HG03097 (cell line): Measurements from ENCODE around the gene TACC3.

ENCODE experiments used
- ATAC-seq: cut with Tn5 transposase; IDR thresholded peaks from one replicate; pipeline ENCODE4 v1.9.1; 2021; ENCODE audit not compliant: unreplicated experiment, low FRiP score

TACC3 gene

DNA sequence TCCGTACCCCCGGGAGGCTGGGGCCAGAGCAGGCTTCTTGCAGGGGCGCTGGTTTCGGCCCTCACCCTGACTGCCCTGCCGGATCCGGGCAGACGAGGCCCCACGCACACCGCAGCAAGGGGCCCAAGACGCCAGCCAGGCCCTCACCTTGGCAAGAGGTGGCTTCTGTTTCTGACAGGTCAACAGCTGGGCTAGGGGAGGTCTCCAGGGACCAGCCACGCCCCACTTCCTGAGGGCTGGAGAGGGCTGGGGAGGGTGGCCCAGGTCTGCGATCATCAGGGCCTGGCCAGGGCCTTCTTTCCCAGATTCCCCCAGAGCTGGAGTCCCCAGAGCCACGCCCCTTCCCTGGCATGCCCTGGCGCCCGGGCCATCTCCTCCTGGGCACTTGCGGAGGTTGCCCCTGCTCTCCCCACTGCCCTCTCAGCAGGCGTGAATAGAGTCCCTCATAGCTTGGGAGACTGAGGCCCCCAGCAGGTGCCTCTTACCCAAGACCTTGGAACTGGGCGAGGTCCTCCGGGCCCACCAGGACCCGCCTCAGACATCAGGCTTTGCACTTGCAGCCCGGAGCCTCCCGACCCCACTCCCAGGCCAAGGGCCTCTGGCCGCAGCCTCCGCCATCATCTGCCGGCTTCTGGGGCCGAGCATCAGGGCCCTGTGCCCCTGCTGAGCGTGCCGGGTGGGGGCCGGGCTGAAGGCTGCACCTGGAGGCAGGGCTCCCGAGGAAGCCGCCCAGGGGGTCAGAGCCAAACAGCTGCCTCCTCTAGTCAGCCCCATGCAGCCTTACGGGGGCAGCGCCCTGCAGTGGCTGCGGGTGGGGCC, 65.4 kb downstream of the TACC3 start:
- ATAC-seq: no peak

- no peak for ATAC-seq
Measured at GRCh38 chr4:1787411-1788077, 66.2 kb downstream of the TACC3 start.

- no peak for ATAC-seq
Measured at GRCh38 chr4:1788254-1788973, 67.1 kb downstream of the TACC3 start.

GRCh38 chr4:1789552-1789951, 68.2 kb downstream of the TACC3 start:
- ATAC-seq: no peak

DNA sequence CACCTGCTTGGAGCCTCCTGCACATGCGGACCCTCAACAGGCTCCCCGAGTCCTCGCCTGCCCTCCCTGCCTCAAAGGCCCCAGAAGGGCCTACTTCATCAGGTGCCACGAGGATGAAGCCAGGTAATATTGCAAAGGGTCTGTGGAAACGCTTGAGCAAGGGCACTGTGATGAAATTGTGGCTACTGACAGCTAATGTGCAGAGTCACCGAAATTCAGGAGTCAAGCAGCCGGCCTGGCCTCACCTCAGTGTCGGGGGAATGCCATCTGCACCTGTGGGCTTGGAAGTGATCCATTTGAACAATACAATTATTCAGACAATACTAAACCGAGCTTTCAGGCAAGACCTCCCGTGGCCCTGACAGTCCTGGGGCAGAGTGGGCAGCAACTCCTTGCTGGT, 68.7 kb downstream of the TACC3 start:
- no peak for ATAC-seq

- ATAC-seq: no peak
Measured at GRCh38 chr4:1792158-1792831, 71.0 kb downstream of the TACC3 start.

DNA sequence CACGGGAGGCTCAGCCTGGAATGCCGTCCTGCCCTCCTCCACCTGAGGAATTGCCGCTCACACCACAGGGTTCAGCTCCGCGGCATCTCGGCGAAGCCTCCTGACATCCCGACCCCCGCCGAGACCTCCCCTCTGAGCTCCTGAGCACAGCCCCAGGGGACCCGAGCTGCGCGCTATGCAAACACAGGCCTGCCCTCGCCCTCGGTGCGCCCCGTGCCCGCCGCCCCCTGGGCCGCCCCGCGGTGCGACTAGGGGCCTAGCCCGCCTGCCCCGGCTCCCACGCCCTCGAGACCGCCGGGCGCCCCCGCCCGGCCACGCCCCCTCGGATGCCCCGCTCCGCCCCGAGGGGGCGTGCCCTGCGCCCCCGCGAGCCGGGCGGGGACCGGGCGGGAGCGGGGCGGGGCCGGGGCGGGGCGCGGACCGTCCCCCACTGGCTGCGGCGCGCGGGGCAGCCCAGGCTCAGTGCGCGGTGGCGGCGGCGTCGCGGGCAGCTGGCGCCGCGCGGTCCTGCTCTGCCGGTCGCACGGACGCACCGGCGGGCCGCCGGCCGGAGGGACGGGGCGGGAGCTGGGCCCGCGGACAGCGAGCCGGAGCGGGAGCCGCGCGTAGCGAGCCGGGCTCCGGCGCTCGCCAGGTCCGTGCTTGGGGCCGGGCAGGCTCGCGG, 71.6 kb downstream of the TACC3 start, which contains the start of gene FGFR3:
Gene FGFR3, plus strand, starts transcription at position 462 of the 664 bp plus-strand sequence. CDS start 642 bp downstream, outside the sequence.
- no peak for ATAC-seq

- no peak for ATAC-seq
Measured at GRCh38 chr4:1793496-1793840, 72.1 kb downstream of the TACC3 start.

DNA sequence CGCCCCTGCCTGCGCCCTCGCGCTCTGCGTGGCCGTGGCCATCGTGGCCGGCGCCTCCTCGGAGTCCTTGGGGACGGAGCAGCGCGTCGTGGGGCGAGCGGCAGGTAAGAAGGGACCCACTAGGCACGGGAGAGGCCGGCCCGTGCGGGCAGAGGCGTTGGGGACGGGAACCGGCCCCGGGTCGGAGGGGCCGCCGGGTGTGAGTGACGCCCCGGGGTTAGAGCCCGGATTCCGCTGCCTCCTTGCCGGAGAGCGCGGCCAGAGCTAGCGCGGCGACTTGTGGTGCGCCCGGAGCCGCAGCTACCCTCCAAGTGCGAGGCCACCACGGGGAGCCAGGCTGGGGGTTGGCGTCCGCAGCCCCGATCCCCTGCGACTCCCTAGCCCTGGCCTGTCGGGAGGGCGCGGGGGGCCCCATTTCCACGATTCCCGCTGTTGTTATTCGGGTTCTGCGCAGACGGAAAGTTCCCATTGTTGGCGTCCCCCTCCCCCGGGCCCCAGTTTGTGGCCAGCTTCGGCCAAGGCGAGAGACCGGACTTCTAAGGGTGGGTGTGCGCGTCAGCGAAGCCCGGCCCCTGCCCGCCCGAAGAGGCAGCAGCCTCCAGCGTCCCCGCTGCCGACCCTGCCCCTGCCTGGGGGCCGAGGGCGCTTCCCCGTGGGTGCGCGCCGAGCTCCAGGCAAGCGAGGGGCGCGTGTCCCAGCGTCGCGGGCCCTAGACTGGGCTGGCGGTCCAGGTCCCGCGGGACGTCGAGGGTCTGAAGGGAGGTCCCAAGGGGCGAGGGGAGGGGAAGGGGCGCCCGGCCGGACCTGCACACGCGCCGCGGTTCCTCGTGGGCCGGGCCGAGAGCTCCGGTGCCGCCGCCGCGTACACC, 72.9 kb downstream of the TACC3 start:
- no peak for ATAC-seq
